GOT3 (cell line): Measurements from ENCODE around the gene PSMA7.

Source experiments
- DNase-seq: peaks from one replicate; lab custom pipeline; 2025; ENCODE audit warnings: mixed read lengths; lab: John Stamatoyannopoulos, UW

Gene PSMA7

GRCh38 chr20:62171245-62171644, 28.1 kb upstream of the PSMA7 start:
- no peak for DNase-seq

- no peak for DNase-seq
These were observed 27.3 kb upstream of the PSMA7 start for GRCh38 chr20:62170536-62170935.

GRCh38 chr20:62168890-62169435, 25.8 kb upstream of the PSMA7 start:
- no peak for DNase-seq

- DNase-seq = no peak
These were observed 24.9 kb upstream of the PSMA7 start for GRCh38 chr20:62168061-62168460.

- DNase-seq = no peak
These were observed 24.3 kb upstream of the PSMA7 start for GRCh38 chr20:62167474-62167873.

- no peak for DNase-seq
These were observed 22.7 kb upstream of the PSMA7 start for GRCh38 chr20:62165762-62166399.

- no peak for DNase-seq
These were observed 21.9 kb upstream of the PSMA7 start for GRCh38 chr20:62164879-62165761.

GRCh38 chr20:62163986-62164762, 21.0 kb upstream of the PSMA7 start:
- DNase-seq = no peak

GRCh38 chr20:62163485-62163865, 20.3 kb upstream of the PSMA7 start:
- DNase-seq = no peak

- DNase-seq = no peak
These were observed 19.7 kb upstream of the PSMA7 start for GRCh38 chr20:62162765-62163484.

- DNase-seq = no peak
These were observed 18.2 kb upstream of the PSMA7 start for GRCh38 chr20:62161347-62161746.

GRCh38 chr20:62160876-62161275, 17.7 kb upstream of the PSMA7 start:
- DNase-seq = no peak

- DNase-seq = no peak
These were observed 17.1 kb upstream of the PSMA7 start for GRCh38 chr20:62160253-62160652.

GRCh38 chr20:62159839-62160238, 16.6 kb upstream of the PSMA7 start:
- DNase-seq = no peak

- no peak for DNase-seq
These were observed 15.9 kb upstream of the PSMA7 start for GRCh38 chr20:62159052-62159451.

GRCh38 chr20:62158541-62158940, 15.3 kb upstream of the PSMA7 start:
- no peak for DNase-seq

GRCh38 chr20:62158088-62158400, 14.8 kb upstream of the PSMA7 start:
- no peak for DNase-seq

- no peak for DNase-seq
These were observed 14.3 kb upstream of the PSMA7 start for GRCh38 chr20:62157387-62158087.

GRCh38 chr20:62156592-62157386, 13.6 kb upstream of the PSMA7 start:
- DNase-seq = no peak

- no peak for DNase-seq
These were observed 13.0 kb upstream of the PSMA7 start for GRCh38 chr20:62156254-62156556.
